Stimulated activated CD8-positive, alpha-beta memory T cell treated with anti-CD3 and anti-CD28 coated beads, Interleukin-4, amount 100 ng/mL, for 48 hours (primary cell): ENCODE data around the gene AHR.

Experiments
- DNase-seq: peaks from one replicate; pipeline ENCODE4 v3.0.0-alpha.2; 2020

The AHR gene

DNA sequence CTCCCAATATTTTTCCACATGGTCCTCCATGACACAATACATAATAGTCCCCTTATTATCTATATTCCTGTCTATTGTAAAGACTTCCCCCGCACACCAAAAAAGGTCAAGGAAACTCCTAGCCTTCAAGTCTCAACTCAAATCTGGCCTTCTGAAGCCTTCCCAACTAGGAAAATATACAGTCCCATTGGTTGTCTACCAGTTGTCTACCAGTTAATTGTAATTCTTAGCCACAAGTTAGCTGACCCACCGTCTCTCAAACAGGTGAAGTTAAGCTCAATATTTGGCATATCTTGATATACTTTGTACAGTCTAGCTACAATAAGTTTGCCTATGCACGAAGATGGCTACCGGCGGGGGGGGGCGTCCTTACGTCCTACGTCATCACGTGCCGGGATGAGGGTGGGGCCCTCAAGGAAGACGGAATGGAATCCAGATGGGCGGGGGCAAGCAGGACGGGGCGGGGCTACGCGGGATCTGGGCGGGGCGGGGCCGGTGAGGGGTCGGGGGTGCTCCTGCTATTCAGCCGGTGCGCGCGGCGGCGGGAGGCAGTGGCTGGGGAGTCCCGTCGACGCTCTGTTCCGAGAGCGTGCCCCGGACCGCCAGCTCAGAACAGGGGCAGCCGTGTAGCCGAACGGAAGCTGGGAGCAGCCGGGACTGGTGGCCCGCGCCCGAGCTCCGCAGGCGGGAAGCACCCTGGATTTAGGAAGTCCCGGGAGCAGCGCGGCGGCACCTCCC lies at the start of gene AHR:
Gene AHR, plus strand, starts transcription at position 551 of the 738 bp plus-strand sequence. CDS start 613 bp downstream, outside the sequence.
- DNase-seq: peak; percentile 93

DNA sequence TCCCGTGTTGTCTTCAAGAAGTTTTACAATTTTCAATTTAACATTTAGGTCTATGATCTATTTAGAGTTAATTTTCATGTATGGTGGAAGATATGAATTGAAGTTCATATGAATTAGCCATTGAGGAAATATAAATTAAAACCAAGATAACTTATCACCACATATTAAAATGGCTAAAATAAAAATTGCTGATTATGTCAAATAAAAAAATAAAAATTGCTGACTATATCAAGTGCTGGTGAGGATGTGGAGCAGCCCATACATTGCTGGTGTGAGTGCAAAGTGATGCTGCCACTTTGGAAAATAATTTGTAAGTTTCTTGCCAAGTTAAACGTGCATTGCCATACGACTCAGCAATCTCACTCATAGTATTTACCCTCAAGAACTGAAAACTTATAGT lies 44.6 kb upstream of the AHR start:
- no peak for DNase-seq

DNA sequence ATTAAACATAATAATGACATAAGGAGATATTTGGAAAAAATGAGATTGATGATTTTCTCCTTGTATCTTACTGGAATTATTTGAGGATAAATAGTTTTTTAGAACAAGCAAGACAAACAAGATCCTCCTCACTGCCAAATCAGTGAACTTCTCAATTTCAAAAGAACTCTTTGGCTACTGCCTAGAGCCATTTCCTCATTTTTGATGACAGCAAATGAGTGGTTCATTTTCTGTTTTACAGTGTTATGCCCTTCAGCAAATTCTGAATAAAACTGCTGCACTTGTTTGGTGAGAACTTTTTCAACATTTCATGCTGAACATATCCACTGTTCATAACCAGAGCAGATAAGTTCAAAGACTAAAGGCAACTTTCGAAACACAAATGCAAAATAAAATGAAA lies 42.5 kb upstream of the AHR start:
- DNase-seq: no peak

DNA sequence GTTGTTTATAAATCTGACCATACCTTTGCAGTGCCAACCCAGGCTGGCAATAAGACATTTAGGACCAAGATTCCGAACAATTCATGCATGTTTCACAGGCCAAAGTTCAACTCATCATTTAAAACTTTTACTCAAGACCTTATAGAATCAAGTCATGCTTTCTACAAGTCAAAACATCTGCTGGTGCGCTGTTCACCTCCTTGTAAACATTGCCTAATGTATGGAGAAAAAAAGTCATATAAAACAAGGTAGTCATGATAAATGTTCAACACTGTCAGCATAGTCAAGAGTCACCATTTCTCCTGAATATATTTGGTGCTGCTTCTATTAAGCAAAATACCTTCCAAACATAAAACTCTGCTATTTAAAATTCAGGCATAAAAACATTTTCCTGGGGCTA lies 42.1 kb upstream of the AHR start:
- no peak for DNase-seq

DNA sequence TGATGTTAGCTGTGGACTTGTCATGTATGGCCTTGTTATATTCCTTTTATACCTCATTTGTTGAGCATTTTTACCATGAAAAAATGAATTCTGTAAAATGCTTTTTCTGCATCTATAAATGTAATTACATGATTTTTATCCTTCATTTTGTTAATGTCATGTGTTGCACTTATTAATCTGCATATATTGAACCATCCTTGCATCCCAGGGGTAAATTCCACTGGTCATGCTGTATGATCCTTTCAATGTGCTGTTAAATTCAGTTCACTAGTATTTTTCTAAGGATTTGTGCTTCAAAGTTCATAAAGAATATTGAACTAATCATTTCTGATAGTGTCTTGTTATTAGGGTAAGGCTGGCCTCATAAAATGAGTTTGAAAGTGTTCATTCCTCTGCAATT lies 31.9 kb upstream of the AHR start:
- DNase-seq: no peak

DNA sequence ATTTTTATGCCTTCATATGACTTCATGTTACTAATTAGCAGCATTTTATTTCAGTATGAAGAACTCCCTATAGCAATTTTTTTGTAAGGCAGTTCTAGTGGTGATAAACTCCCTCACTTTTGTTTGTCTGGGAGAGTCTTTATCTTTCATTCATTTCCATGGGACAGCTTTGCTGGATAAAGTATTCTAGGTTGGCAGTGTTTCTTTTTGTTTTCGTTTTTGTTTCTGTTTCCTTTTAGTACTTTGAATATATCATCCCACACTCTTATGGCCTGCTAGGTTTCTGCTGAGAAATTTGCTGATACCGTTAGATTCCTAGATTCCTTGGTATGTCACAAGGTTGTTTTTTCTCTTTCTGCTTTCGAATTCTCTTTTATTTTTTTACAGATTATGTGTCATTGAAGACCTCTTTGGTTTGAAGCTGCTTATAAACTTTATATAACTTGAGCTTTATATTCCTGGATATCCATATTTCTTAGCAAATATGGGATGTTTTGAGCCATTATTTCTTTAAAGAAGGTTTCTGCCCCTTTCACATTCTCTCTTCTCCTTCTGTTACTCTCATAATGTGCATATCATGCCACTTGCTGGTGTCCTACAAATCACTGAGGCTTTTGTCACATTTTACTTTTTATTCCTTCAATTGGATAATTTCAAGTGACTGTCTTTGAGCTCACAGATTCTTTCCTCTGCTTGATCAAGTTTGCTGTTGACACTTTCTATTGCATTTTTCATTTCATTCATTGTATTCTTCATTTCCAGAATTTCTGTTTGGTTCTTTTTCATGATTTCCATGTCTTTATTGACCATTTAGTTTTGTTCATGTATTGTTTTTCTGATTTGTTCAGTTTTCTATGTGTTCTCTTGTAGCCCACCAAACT lies 28.9 kb upstream of the AHR start:
- no peak for DNase-seq

DNA sequence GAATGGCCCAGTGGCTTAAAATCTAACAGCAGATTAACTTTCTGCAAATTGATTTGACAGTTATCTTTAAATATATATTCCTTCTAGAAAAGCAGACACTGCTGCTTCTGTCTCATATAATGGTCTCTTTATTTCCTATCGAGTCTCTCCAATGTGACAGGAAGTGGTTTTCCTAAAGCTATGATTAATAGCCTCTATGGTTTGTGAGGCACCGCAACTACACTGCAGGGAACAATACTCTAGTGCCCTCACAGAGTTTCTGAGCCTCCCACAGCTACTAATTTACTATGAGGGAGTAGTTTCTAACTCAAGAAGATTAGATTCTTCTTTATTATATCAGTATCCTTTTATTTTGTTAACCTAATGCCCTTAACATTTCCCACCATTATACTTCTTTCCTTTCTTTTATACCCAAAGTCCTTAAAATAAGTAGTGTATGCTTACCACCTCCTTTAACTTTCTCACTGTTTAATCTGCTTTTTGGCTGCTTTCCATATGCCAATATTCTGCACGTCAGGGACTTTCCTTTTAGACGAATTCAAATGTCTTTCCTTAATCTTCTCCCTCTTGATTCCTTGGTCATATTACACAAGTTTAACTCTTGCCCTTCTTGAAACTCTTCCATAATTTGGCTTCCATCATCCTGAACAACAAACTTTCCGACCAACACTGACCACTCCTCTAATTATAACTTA lies 23.8 kb upstream of the AHR start:
- no peak for DNase-seq

DNA sequence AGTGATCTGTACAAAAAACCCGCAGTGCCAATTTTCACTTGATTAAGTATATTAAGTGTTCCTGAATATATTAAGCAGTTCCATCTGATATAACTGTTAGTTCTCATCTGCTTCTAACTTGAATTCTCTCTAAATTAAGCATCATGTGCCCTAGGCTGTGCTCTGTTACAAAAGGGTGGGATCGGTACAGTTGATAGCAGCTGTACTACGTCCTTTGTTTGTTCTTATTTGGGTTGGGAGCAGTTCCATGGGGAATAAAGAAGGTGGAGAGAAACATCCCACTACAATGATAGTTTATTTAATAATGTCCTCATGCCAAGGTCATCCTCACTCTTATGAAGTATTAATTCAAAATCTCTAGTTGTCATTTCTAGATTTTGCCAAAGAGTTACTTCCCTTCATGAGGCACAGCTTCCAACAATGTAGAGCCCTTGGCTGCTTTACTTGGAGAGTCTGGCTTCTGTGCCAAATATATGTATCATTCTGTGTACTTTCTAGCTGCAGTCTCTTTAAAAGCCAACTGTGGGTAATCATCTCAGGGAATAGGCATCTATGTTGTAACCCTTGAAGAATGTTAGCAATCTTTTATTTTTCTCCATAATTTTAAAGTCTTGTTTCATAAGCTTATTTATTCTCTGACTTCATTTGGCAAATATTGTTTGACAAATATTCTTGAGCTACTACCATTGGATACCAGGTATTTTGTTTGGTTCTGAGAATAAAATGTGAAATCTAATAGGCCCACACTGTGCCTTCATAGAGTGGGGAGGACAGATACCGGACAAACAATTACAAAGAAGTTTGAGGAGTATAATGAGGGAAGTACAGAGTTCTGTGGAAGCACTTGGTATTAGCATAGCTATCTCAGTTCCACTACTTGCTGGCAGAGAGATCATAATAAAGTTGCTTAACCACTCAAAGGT lies 22.4 kb upstream of the AHR start:
- no peak for DNase-seq

DNA sequence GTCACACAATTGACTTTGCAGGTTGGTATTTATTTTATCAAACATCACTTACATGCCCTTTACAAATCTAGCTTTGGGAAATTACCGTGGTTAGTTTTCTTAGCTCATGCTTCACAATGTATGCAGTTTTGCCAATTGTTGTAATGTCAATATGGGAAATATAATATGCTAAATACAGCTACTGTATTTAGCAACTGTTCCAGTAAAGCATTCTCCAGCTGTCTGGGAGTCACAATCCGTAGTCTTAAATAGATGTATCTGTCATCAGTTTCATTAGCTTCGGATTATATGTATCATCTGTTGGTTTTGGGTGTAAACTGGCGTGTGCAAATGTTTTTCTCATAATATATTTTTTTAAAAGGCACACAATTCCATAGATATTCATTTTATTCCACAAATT lies 19.4 kb upstream of the AHR start:
- no peak for DNase-seq

DNA sequence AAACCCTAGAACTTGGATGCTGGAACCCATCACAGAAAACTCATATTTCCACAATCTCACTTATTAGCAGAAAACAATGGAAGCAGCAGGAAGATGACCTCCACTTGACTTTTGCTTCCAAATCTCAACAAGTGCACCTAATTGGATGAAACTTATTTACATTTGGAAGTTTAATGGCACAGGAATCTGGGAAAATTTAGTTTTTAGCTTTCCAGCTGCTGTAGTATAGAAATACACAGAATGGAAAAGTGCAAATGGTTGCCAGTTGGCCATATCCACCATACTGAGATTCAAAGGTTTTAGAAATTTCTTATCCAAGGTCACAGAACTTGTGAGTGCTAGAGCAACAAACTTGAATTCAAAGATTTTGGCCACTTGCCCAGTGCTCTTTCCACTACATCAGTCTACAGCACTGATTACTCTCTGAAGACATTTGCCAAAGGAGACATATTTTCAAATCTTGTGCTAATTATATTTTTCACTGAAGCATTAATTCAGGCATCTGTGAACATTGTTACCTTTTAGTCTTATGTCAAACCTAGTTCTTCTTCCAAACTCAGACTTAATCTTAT lies 9.3 kb upstream of the AHR start:
- DNase-seq: no peak

DNA sequence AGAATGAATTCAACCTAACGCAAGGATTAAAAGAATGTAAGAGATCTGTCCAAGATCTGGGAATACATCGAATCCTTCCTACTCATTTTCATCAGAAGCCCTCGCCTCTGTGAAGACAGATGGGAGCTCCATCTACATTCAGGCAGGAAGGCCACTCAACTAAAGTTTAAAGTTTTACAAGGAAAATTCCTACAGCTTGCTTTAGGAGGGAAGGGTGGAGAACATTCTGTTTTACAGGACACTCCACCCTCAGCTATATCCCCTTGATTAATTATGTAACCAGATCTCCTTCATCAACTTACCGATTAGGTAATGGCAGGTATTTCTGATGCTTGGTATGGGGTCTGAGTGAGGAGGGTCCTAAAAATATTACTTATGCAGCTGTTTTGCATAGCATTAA lies 5.6 kb upstream of the AHR start:
- no peak for DNase-seq

DNA sequence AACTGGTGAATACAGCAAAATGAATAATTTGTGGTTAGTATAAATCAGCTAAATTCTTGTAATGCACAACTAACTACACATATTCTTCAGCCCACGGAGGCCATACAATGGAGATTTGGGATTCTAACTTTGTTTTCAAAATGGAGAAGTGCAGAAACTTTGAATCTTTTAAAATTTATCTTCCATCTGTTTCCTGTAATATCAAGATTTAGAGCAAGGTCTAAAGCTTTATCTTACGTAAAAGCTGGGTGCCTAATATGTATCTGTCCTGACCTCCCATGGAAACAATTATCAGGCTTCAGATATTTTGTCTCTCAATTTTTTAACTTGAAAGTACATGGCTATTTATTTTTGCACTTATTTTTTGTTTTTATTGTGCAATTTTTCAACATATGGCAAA lies 5.0 kb upstream of the AHR start:
- no peak for DNase-seq

DNA sequence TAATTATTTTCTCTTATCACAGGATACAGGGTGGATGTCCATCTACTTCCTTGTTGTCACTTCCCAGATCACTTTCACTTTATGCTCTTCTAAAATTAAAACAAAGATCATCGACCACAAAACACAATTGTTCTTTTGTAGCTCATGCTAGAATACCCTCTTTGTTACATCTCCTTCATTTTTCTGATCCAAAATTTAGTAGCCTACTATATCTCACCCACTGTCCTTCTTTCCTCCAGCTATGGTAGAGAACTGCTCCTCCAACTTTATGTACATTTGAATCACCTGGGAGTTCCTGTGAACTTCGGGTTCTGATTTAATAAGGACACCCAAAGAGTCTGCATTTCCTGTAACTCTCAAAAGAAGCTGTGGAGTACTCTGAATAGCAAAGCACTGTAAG lies 1.2 kb upstream of the AHR start:
- DNase-seq: no peak

DNA sequence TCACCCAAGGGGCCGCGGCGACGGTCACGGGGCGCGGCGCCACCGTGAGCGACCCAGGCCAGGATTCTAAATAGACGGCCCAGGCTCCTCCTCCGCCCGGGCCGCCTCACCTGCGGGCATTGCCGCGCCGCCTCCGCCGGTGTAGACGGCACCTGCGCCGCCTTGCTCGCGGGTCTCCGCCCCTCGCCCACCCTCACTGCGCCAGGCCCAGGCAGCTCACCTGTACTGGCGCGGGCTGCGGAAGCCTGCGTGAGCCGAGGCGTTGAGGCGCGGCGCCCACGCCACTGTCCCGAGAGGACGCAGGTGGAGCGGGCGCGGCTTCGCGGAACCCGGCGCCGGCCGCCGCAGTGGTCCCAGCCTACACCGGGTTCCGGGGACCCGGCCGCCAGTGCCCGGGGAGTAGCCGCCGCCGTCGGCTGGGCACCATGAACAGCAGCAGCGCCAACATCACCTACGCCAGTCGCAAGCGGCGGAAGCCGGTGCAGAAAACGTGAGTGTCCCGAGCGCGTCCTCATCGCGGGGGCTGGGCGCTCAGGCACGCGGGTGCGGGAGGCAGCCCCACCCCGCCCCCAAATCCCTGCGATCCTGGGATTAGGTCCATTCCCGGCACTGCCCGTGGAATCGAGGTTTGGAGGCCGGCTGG lies 509 bp downstream of the AHR start:
- peak; percentile 67 for DNase-seq

DNA sequence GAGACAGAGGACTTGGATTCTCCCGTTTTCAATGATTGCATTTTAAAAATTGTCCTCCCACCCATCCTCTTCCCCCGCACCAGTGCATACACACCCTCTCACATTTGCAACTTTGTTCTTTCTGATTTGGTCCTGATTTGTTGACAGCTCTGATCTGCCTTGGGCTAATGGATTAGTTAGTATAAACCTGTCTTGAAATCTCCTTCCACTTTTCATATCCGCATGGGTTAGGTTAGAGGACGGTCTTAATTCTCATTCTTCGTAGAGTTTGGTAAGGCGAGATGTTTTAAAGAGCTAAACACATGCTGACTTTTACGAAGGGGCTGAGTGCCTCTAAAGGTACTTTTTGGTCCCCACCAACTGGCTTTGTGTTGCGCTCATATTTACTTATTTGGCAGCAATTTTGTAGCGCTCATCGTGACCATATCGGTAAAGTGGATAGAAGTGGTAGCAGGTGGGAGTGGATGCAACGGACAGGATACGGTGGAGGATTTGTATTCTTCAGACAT lies 1.1 kb downstream of the AHR start:
- peak; percentile 44 for DNase-seq

DNA sequence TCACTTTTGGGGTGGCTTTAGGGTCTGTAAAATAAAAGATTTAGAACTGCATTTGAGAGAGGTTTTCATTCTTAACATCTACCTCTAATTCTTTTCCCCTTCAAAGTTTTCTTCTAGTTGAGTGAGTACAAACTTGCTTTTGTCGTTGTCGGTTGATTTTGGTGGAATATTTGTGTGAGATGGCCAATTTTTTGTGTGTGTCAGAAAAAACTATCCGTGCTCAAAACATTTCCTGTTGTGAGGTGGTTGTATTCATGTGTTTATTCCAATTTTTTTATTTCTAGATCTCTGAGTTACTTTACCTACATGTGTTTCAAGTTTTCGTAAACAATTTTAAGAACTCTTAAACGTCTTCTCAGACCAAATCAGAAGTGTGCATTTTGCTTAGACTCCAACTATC lies 1.6 kb downstream of the AHR start:
- DNase-seq: no peak

DNA sequence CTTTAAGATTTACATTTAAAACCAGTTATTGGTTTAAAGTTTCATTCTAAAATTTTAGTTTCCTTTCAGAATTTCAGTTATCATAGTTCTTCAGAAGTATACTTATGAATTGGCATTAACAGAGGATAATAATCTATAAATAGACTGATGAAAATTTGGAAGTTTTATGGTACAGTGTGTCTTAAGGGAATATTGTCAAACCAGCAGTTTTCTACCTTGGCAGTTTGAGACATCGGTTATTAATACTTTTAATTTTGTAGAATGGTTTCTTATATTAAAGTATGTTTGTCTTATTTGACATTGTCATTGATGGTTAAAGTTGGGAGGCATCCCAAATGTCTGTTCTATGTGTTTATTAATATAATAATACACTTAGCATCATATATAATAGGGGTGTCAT lies 2.0 kb downstream of the AHR start:
- DNase-seq: no peak

DNA sequence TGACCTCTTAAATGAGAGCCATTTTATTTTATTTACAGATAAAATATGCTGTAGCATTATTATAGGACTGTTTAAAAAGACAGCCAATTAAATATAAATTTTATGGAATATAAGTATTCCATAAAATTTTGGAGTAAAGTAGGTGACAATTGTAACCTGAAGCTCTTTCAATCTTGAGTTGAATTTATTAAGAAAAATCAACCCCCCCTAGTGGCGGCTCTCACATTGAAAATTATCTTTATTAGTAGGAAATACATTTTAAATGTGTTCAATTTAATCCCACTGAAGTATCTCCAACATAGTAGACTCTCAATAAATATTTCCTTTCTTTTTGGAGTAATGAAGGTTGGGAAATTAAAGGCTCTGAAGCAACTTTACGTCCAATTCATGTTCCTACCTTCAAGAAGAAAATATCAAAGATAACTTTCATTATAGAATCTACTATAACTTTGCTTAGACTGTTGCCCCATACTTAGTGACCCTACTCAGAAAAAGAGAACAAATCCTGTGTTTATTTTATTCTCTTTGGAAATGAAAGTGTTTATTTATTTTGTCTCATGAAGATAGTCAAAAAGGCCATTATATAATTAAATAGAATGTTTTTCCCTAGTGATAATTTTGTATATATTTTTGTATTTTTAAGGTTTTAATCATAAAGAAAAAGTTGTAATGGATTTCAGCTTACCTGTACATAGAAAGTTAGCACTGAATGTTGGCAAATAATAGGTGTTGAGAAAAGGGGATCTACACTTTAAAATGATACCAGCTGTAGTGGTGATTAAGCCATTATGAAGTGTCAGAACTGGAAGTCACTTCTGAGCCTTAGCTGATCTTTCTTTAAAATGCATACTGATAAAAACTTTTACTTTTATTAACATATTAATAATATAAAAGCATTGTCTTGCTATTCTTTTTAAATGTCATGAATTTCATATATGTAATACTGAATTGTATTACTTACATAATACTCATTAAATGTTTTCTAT lies 3.3 kb downstream of the AHR start:
- peak; percentile 68 for DNase-seq

DNA sequence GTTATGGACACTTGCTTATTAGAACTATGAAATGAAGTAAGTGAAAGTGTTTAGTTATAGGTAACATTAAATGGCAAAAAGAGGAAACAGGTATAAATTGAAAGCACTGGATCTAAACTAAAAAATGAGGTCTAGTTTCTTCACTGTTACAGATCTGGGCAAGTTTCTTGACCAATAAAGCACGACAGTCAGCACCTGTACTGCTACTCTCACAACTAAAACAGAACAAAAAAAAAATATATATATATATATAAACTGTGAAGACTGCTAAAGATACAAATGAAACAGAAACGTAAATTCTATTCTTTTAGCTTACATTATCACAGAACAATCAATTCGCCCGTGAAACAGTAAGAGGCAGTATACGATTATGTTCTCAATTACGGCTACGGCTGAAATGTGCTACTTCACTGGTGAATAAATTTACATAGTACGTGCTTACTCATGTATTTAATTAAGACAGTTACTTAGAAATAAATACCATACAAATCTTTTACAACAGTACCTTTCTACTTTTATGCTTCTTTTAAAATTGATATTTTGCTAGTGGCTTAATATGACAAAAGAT lies 4.2 kb downstream of the AHR start:
- DNase-seq: no peak

DNA sequence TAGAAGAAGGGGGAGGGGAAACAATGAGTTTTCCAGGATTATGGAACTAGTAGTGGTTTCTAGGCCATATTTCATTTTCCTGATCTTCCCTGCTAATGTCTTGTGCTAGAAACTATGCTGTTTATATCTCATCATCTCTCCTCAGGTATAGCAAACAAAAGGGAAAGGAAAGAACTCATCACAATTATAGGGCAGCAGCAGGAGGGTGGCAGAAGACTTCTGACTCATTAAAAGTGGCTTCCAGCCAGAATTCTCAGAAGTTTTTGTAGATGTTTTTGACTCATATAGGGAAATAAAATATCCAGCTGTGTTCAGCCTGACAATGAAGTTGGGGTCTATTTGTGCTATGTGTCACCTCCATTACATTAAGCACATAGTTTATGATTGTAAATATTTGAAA lies 6.5 kb downstream of the AHR start:
- DNase-seq: no peak
